Measurements from ENCODE around the gene ENTREP1.

The ENTREP1 gene

DNA sequence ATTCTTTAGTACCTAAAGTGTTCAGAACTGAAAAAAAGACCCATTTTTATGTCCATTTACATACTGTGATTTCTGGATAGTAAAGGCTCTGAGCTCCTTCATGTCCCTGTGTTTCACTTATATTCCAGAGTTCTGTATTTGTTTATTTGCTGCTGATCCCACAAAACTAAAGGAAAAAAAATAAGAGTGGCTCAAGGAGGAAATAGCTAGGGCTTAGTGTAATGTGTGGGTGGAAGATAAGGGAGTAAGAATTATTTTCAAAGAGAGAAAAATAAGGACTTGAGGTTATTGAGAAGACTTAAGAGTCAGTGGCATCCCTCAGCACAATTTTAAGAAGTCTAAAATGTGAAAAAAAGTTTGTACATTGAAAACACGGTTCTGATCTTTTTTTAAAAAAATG, 46.0 kb downstream of the ENTREP1 start:
- TF ChIP-seq, protein P1, sequence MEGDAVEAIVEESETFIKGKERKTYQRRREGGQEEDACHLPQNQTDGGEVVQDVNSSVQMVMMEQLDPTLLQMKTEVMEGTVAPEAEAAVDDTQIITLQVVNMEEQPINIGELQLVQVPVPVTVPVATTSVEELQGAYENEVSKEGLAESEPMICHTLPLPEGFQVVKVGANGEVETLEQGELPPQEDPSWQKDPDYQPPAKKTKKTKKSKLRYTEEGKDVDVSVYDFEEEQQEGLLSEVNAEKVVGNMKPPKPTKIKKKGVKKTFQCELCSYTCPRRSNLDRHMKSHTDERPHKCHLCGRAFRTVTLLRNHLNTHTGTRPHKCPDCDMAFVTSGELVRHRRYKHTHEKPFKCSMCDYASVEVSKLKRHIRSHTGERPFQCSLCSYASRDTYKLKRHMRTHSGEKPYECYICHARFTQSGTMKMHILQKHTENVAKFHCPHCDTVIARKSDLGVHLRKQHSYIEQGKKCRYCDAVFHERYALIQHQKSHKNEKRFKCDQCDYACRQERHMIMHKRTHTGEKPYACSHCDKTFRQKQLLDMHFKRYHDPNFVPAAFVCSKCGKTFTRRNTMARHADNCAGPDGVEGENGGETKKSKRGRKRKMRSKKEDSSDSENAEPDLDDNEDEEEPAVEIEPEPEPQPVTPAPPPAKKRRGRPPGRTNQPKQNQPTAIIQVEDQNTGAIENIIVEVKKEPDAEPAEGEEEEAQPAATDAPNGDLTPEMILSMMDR (conservative IDR thresholded peaks at IDR 0.05): no peak

DNA sequence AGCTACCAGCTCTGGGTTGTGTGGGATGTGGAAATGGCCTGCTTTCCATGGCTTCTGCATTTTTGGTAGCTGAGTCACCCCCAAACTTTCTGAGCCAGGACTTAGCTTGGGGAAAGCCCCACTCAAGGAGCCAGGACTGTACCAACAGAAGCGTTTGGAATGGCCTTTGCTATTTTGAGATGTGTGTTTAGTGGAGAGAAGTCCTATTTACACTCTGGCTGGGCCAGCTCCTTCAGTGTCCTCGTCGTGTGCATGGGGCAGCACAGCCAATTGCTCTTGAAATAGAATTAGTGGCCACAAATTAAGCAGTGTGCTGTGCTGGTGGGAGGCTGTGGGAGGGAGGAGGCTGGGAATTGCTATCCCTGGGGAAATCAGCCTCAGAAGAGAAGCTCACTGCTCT, 51.6 kb downstream of the ENTREP1 start:
- TF ChIP-seq, protein P1 (conservative IDR thresholded peaks at IDR 0.05): no peak

More for the DNA sequence above, 46.0 kb downstream of the ENTREP1 start:
- peak overlapping the region; percentile 34 for H3K27ac ChIP-seq

DNA sequence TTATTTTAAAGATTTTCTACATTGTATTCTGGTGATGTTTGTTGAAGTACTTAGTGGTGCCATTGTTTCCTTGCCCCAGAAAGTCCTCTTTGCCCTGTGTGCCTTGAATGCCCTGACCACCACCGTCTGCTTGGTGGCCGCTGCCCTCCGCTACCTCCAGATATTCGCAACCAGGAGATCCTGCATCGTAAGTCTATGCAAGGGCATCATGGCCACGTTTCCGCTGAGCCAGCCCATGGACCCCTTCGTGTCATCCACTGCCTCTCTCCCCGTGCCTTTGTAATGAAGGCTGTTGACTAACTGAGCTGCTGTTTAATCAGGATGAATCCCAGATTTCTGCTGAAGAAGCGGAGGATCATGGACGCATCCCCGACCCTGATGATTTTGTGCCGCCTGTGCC, 52.3 kb downstream of the ENTREP1 start:
- TF ChIP-seq, protein P1 (conservative IDR thresholded peaks at IDR 0.05): no peak
- H3K27ac ChIP-seq: no peak overlapping the region

More for the DNA sequence above, 51.6 kb downstream of the ENTREP1 start:
- no peak overlapping the region for H3K27ac ChIP-seq

DNA sequence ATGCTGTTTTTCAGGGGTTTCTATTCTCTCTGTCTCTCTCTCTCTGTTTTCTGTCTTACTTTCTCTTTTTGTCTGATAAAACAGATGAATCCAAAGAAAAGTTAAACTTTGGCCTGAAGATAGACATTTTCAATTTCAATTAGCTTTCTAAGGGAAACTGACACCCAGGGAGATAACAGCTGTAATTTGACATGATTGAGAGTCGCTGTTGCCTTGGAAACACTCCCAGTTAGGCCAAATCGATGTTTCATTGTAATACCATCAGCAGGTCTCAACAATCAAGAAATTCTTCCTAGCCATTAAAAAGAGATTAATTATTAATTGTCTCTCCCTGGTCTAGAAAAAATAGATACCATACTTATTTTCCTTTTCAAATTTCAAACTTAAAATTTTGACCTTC, 53.0 kb downstream of the ENTREP1 start:
- TF ChIP-seq, protein P1 (conservative IDR thresholded peaks at IDR 0.05): no peak
- no peak overlapping the region for H3K27ac ChIP-seq

DNA sequence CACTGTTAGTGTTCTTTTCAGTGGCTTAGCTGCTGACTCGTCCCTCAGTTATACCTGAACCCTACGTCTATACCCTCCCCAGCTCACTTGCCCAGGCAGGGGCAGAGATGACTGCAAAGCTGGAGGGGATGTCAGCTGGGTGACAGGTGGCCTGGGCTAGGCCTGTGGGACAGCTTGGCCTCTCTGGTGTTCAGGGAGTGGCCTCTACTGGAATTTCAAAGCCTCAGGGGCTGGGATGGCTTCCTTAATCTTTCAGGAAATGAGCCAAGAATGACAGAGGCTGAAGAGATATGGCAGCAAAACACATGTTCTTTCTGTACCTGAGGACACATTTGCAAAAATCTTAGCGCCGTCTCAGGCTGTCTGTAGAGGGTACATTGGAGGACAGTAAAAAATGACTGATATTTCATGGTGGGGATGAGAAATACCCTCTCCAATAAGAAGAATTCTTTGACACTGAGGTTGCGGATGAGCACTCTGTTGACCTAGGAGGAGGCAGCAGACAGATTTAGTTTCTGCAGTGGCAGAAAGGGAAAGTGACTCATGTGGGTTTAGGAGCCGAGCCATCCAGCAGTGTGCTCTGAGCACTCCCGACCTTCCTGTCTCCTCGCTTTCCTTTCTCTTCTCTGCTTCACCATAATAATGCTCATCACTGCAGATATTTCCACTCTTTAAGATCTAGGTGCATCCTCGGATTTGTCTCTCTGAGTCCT, 54.4 kb downstream of the ENTREP1 start:
- no peak overlapping the region for H3K27ac ChIP-seq
- TF ChIP-seq, protein P1 (conservative IDR thresholded peaks at IDR 0.05): no peak

DNA sequence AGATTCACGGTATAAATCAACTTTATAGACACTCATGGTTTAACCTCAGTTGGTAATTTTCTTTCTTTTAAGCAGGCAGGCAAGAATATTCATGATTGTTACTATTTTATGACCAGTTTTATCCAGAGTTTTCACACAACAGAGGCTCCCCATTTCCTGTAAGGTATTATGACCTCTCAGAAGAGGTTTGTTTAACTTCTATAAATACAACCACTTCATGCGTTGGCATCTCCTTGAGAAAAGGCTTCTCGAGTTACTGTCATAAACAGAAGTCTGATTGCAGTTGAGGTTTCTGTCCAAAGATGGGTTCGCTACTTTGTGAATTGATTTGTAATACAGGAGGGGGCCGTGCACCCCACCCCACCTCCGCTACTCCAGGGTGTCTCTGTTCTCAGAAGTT, 55.3 kb downstream of the ENTREP1 start:
- no peak overlapping the region for H3K27ac ChIP-seq

DNA sequence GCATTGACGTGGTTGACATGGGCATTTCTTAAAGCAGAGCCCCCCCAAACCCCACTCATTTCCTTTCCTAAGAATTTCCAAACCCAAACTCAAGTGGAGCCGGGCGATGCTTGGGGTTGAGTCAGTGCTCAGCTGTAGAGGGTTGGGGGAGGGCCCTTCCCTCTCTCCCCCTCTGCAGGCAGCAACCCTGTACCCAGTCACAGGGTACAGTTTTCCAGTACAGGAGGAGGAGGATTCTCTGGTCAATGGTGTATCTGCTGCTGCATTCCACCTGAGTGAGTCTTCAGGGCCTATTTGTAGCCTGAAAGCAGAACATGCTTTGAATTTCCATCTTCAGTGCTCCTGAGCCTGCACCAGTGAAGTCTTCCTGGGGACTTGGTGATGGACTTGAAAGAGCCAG, 55.8 kb downstream of the ENTREP1 start:
- H3K27ac ChIP-seq: no peak overlapping the region
- TF ChIP-seq, protein P1 (conservative IDR thresholded peaks at IDR 0.05): no peak

More for the DNA sequence above, 55.3 kb downstream of the ENTREP1 start:
- TF ChIP-seq, protein P1 (conservative IDR thresholded peaks at IDR 0.05): no peak
